Neuron (in vitro differentiated cells): ENCODE results near the gene OVOL3.
"Not testable (repeated sequence)": the region's sequence is repeated elsewhere in the genome, so short reads cannot be mapped to it uniquely, and the experiment has no call there.

ENCODE experiments used
- H2AFZ ChIP-seq: one replicate; pipeline ENCODE4 v1.6.1; 2013; ENCODE audit warnings: low read depth, mild to moderate bottlenecking, inconsistent platforms, low read length, moderate library complexity
- H3K27me3 ChIP-seq: one replicate; pipeline ENCODE4 v1.6.1; 2013; ENCODE audit warnings: low read length; ENCODE audit not compliant: insufficient read depth
- H3K36me3 ChIP-seq: one replicate; pipeline ENCODE4 v1.6.1; 2013; ENCODE audit warnings: low read length; ENCODE audit not compliant: insufficient read depth
- H3K4me1 ChIP-seq: one replicate; pipeline ENCODE4 v1.6.1; 2013; ENCODE audit warnings: low read length; ENCODE audit not compliant: insufficient read depth
- H3K4me3 ChIP-seq: 2 replicates; pipeline ENCODE4 v1.5.1; 2013; ENCODE audit warnings: mild to moderate bottlenecking, low read length, moderate library complexity
- H3K9me3 ChIP-seq: one replicate; pipeline ENCODE4 v1.6.1; 2013; ENCODE audit warnings: low read length

Gene OVOL3

GRCh38 chr19:36121486-36122124, 10.7 kb downstream of the OVOL3 start:
- no peaks in the 10 kb centered on the region for H3K27me3 ChIP-seq
- H3K36me3 ChIP-seq: peaks cover 72% of the 10 kb centered on the region

GRCh38 chr19:36125557-36125956, 14.6 kb downstream of the OVOL3 start:
- no peak overlapping the region for H2AFZ ChIP-seq
- no peaks in the 10 kb centered on the region for H3K27me3 ChIP-seq
- no peaks in the 10 kb centered on the region for H3K9me3 ChIP-seq
- H3K4me1 ChIP-seq: peaks cover 6% of the 10 kb centered on the region
- H3K4me3 ChIP-seq: no peak overlapping the region
- H3K36me3 ChIP-seq: peaks cover 41% of the 10 kb centered on the region

More at GRCh38 chr19:36121486-36122124, 10.7 kb downstream of the OVOL3 start:
- H3K9me3 ChIP-seq: no peaks in the 10 kb centered on the region
- no peak overlapping the region for H3K4me3 ChIP-seq
- H2AFZ ChIP-seq: no peak overlapping the region
- H3K4me1 ChIP-seq: peaks cover under 1% of the 10 kb centered on the region

GRCh38 chr19:36128392-36128736, 17.4 kb downstream of the OVOL3 start:
- Histone ChIP-seq H3K27me3 (no peaks in the 10 kb centered on the region), H3K4me1 (peaks cover 6% of the 10 kb centered on the region), H3K4me3 (peak overlapping the region; percentile 63), H3K9me3 (no peaks in the 10 kb centered on the region), H2AFZ (peak overlapping the region; percentile 90), H3K36me3 (peaks cover 19% of the 10 kb centered on the region)

GRCh38 chr19:36131221-36131620, 20.3 kb downstream of the OVOL3 start:
- not testable (repeated sequence) for H2AFZ ChIP-seq, H3K27me3 ChIP-seq, H3K4me1 ChIP-seq, H3K9me3 ChIP-seq, H3K36me3 ChIP-seq, H3K4me3 ChIP-seq

- not testable (repeated sequence) for H2AFZ ChIP-seq, H3K4me1 ChIP-seq, H3K36me3 ChIP-seq, H3K27me3 ChIP-seq, H3K9me3 ChIP-seq, H3K4me3 ChIP-seq
Observed at GRCh38 chr19:36134867-36135266, 23.9 kb downstream of the OVOL3 start.

- no peaks in the 10 kb centered on the region for H3K27me3 ChIP-seq
- H3K36me3 ChIP-seq: no peaks in the 10 kb centered on the region
- H3K9me3 ChIP-seq: no peaks in the 10 kb centered on the region
- no peak overlapping the region for H3K4me3 ChIP-seq
- H2AFZ ChIP-seq: no peak overlapping the region
- H3K4me1 ChIP-seq: peaks cover 4% of the 10 kb centered on the region
Observed at GRCh38 chr19:36136964-36137686, 26.2 kb downstream of the OVOL3 start.

GRCh38 chr19:36139120-36139472, 28.2 kb downstream of the OVOL3 start:
- Histone ChIP-seq H3K4me1 (peaks cover 4% of the 10 kb centered on the region), H3K36me3 (peaks cover 11% of the 10 kb centered on the region), H3K27me3 (no peaks in the 10 kb centered on the region), H2AFZ (peak overlapping the region; percentile 19), H3K4me3 (peak overlapping the region; percentile 90), H3K9me3 (no peaks in the 10 kb centered on the region)

GRCh38 chr19:36139473-36140303, 28.7 kb downstream of the OVOL3 start, which contains the start of gene CAPNS1:
CAPNS1 (plus strand) TSS chr19:36140066; CDS start chr19:36141012, 946 bp downstream.
- Histone ChIP-seq H3K4me3 (peak within 1 kb of the TSS; percentile 90), H3K9me3 (no peaks in the 10 kb centered on the region), H3K36me3 (peaks cover 17% of the 10 kb centered on the region), H3K4me1 (peaks cover 4% of the 10 kb centered on the region), H2AFZ (peak within 1 kb of the TSS; percentile 19), H3K27me3 (no peaks in the 10 kb centered on the region)

GRCh38 chr19:36140304-36141038, 29.5 kb downstream of the OVOL3 start:
- H3K9me3 ChIP-seq: no peaks in the 10 kb centered on the region
- peaks cover 24% of the 10 kb centered on the region for H3K36me3 ChIP-seq
- peaks cover 4% of the 10 kb centered on the region for H3K4me1 ChIP-seq
- H3K27me3 ChIP-seq: no peaks in the 10 kb centered on the region
- H3K4me3 ChIP-seq: peak overlapping the region; percentile 90
- peak overlapping the region; percentile 19 for H2AFZ ChIP-seq

GRCh38 chr19:36141039-36141927, 30.3 kb downstream of the OVOL3 start:
- Histone ChIP-seq H3K4me1 (peaks cover 4% of the 10 kb centered on the region), H2AFZ (no peak overlapping the region), H3K9me3 (no peaks in the 10 kb centered on the region), H3K27me3 (no peaks in the 10 kb centered on the region), H3K4me3 (peak overlapping the region; percentile 90), H3K36me3 (peaks cover 32% of the 10 kb centered on the region)

- H2AFZ ChIP-seq: no peak overlapping the region
- peaks cover 4% of the 10 kb centered on the region for H3K4me1 ChIP-seq
- no peak overlapping the region for H3K4me3 ChIP-seq
- H3K9me3 ChIP-seq: no peaks in the 10 kb centered on the region
- no peaks in the 10 kb centered on the region for H3K27me3 ChIP-seq
- H3K36me3 ChIP-seq: peaks cover 37% of the 10 kb centered on the region
Observed at GRCh38 chr19:36142046-36142445, 31.1 kb downstream of the OVOL3 start.

GRCh38 chr19:36142496-36142895, 31.6 kb downstream of the OVOL3 start:
- H3K4me1 ChIP-seq: peaks cover 4% of the 10 kb centered on the region
- no peak overlapping the region for H2AFZ ChIP-seq
- H3K27me3 ChIP-seq: no peaks in the 10 kb centered on the region
- no peak overlapping the region for H3K4me3 ChIP-seq
- no peaks in the 10 kb centered on the region for H3K9me3 ChIP-seq
- H3K36me3 ChIP-seq: peaks cover 37% of the 10 kb centered on the region
